Measurements from ENCODE around the gene ZNF189.

- TF ChIP-seq CTCF (IDR thresholded peaks at IDR 0.05; ENCODE audit: low read depth, low read length) (no peak), EZH2phosphoT487 (IDR thresholded peaks at IDR 0.05; ENCODE audit: low read depth) (no peak)
Observed at GRCh38 chr9:101354765-101355708, 43.6 kb upstream of the ZNF189 start.

All from OCI-LY3 (cell line).